Measurements from ENCODE around the gene LENG8. TPM values are rescaled to one million over a fixed set of nuclear protein-coding genes. Genes with fewer than 3 reads are reported as not detected.

Gene LENG8
- total RNA-seq, 2 experiments from 2014 or later = 163 to 176 TPM

- intact Hi-C loops (cut with micrococcal nuclease) = no loop called here
- Mint-ChIP-seq H3K27me3 (peaks cover 30% of the 10 kb centered on the region), H3K4me3 (no peak overlapping the region), H3K4me1 (ENCODE audit: low read depth) (peaks cover 2% of the 10 kb centered on the region), H3K36me3 (no peaks in the 10 kb centered on the region), H3K27ac (no peak overlapping the region), H3K9me3 (no peaks in the 10 kb centered on the region)
- POLR2A ChIA-PET = no interaction called here
- no peak for DNase-seq
- CTCF ChIA-PET = interaction anchor here (1.0 kb wide), 1 partner anchor 113 kb away, joined by 3 read pairs; the partner anchor contains the start of gene LILRA5
Measured at GRCh38 chr19:54426291-54426931, 22.6 kb upstream of the LENG8 start.

- POLR2A ChIA-PET = interaction anchor here (0.9 to 1.5 kb wide), 2 partner anchors 13 to 21 kb away, joined by 4 read pairs; partner anchors contain the start of gene LENG8
Measured at GRCh38 chr19:54427586-54427985, 21.4 kb upstream of the LENG8 start.

GRCh38 chr19:54428323-54429175 is 20.4 kb upstream of the LENG8 start:
- intact Hi-C loops (cut with micrococcal nuclease) = no loop called here
- Mint-ChIP-seq H3K4me3 (no peak overlapping the region), H3K36me3 (no peaks in the 10 kb centered on the region), H3K9me3 (no peaks in the 10 kb centered on the region), H3K27me3 (peaks cover 27% of the 10 kb centered on the region), H3K4me1 (ENCODE audit: low read depth) (peaks cover 2% of the 10 kb centered on the region), H3K27ac (no peak overlapping the region)
- CTCF ChIA-PET = interaction anchor here (0.6 kb wide), 1 partner anchor 15 kb away, joined by 3 read pairs; no protein-coding TSS in a partner anchor
- no peak for DNase-seq
- POLR2A ChIA-PET = interaction anchor here (0.9 to 1.5 kb wide), 2 partner anchors 12 to 20 kb away, joined by 4 read pairs; partner anchors contain the start of gene LENG8

More at GRCh38 chr19:54427586-54427985, 21.4 kb upstream of the LENG8 start:
- CTCF ChIA-PET = no interaction called here
- no peak for DNase-seq
- Mint-ChIP-seq H3K27ac (no peak overlapping the region), H3K4me3 (no peak overlapping the region), H3K4me1 (ENCODE audit: low read depth) (peaks cover 2% of the 10 kb centered on the region), H3K27me3 (peaks cover 30% of the 10 kb centered on the region), H3K36me3 (no peaks in the 10 kb centered on the region), H3K9me3 (no peaks in the 10 kb centered on the region)
- intact Hi-C loops (cut with micrococcal nuclease) = no loop called here

GRCh38 chr19:54429176-54429495 is 19.9 kb upstream of the LENG8 start:
- POLR2A ChIA-PET = no interaction called here
- intact Hi-C loops (cut with micrococcal nuclease) = no loop called here
- no peak for DNase-seq
- H3K36me3 Mint-ChIP-seq = no peaks in the 10 kb centered on the region
- H3K9me3 Mint-ChIP-seq = no peaks in the 10 kb centered on the region
- no peak overlapping the region for H3K27ac Mint-ChIP-seq
- peaks cover 25% of the 10 kb centered on the region for H3K27me3 Mint-ChIP-seq
- no peak overlapping the region for H3K4me3 Mint-ChIP-seq
- peaks cover 4% of the 10 kb centered on the region for H3K4me1 Mint-ChIP-seq (ENCODE audit: low read depth)
- CTCF ChIA-PET = no interaction called here

GRCh38 chr19:54429545-54430227 is 19.3 kb upstream of the LENG8 start:
- Mint-ChIP-seq H3K36me3 (no peaks in the 10 kb centered on the region), H3K4me3 (no peak overlapping the region), H3K27ac (no peak overlapping the region), H3K27me3 (peaks cover 20% of the 10 kb centered on the region), H3K4me1 (ENCODE audit: low read depth) (peaks cover 8% of the 10 kb centered on the region), H3K9me3 (no peaks in the 10 kb centered on the region)
- CTCF ChIA-PET = no interaction called here
- no peak for DNase-seq
- intact Hi-C loops (cut with micrococcal nuclease) = no loop called here
- POLR2A ChIA-PET = no interaction called here

- H3K36me3 Mint-ChIP-seq = no peaks in the 10 kb centered on the region
- peak overlapping the region; percentile 43 for H3K4me3 Mint-ChIP-seq
- H3K27ac Mint-ChIP-seq = no peak overlapping the region
- H3K27me3 Mint-ChIP-seq = peaks cover 17% of the 10 kb centered on the region
- ChIA-PET CTCF (interaction anchor here (1.0 kb wide), 1 partner anchor 10 kb away, joined by 3 read pairs; no protein-coding TSS in a partner anchor), POLR2A (no interaction called here)
- H3K9me3 Mint-ChIP-seq = no peaks in the 10 kb centered on the region
- DNase-seq = peak; percentile 58
- intact Hi-C loops (cut with micrococcal nuclease) = no loop called here
- H3K4me1 Mint-ChIP-seq (ENCODE audit: low read depth) = peaks cover 14% of the 10 kb centered on the region
Measured at GRCh38 chr19:54430306-54431254, 18.4 kb upstream of the LENG8 start.

- Mint-ChIP-seq H3K27ac (no peak overlapping the region), H3K36me3 (no peaks in the 10 kb centered on the region), H3K4me1 (ENCODE audit: low read depth) (peaks cover 14% of the 10 kb centered on the region), H3K27me3 (peaks cover 12% of the 10 kb centered on the region), H3K4me3 (peak overlapping the region; percentile 43), H3K9me3 (no peaks in the 10 kb centered on the region)
- POLR2A ChIA-PET = no interaction called here
- CTCF ChIA-PET = interaction anchor here (1.0 kb wide), 1 partner anchor 9 kb away, joined by 3 read pairs; no protein-coding TSS in a partner anchor
- no peak for DNase-seq
- intact Hi-C loops (cut with micrococcal nuclease) = no loop called here
Measured at GRCh38 chr19:54431255-54431838, 17.7 kb upstream of the LENG8 start.

- POLR2A ChIA-PET = interaction anchor here (1.9 kb wide), 1 partner anchor 17 kb away, joined by 5 read pairs; the partner anchor contains the start of gene LENG8
- Mint-ChIP-seq H3K27ac (no peak overlapping the region), H3K36me3 (no peaks in the 10 kb centered on the region), H3K4me1 (ENCODE audit: low read depth) (peaks cover 14% of the 10 kb centered on the region), H3K9me3 (no peaks in the 10 kb centered on the region), H3K4me3 (no peak overlapping the region), H3K27me3 (peaks cover 7% of the 10 kb centered on the region)
- CTCF ChIA-PET = no interaction called here
- intact Hi-C loops (cut with micrococcal nuclease) = no loop called here
- no peak for DNase-seq
Measured at GRCh38 chr19:54432144-54432738, 16.8 kb upstream of the LENG8 start.

GRCh38 chr19:54433697-54434096 is 15.3 kb upstream of the LENG8 start:
- H3K27ac Mint-ChIP-seq = no peak overlapping the region

GRCh38 chr19:54434112-54434872 is 14.7 kb upstream of the LENG8 start:
- Mint-ChIP-seq H3K27me3 (peaks cover 2% of the 10 kb centered on the region), H3K4me3 (no peak overlapping the region), H3K4me1 (ENCODE audit: low read depth) (peaks cover 14% of the 10 kb centered on the region), H3K9me3 (no peaks in the 10 kb centered on the region), H3K36me3 (no peaks in the 10 kb centered on the region), H3K27ac (no peak overlapping the region)
- intact Hi-C loops (cut with micrococcal nuclease) = no loop called here
- DNase-seq = no peak
- ChIA-PET POLR2A (interaction anchor here (1.9 kb wide), 1 partner anchor 15 kb away, joined by 5 read pairs; the partner anchor contains the start of gene LENG8), CTCF (interaction anchor here (0.9 kb wide), 1 partner anchor 46 kb away, joined by 3 read pairs; no protein-coding TSS in a partner anchor)

More at GRCh38 chr19:54433697-54434096, 15.3 kb upstream of the LENG8 start:
- DNase-seq = no peak
- intact Hi-C loops (cut with micrococcal nuclease) = no loop called here
- ChIA-PET POLR2A (interaction anchor here (1.9 kb wide), 1 partner anchor 15 kb away, joined by 5 read pairs; the partner anchor contains the start of gene LENG8), CTCF (interaction anchor here (0.9 kb wide), 1 partner anchor 45 kb away, joined by 3 read pairs; no protein-coding TSS in a partner anchor)
- Mint-ChIP-seq H3K4me3 (no peak overlapping the region), H3K36me3 (no peaks in the 10 kb centered on the region), H3K9me3 (no peaks in the 10 kb centered on the region), H3K4me1 (ENCODE audit: low read depth) (peaks cover 14% of the 10 kb centered on the region), H3K27me3 (peaks cover 6% of the 10 kb centered on the region)
